Measurements from ENCODE around the gene DHRSX. TPM values are rescaled to one million over a fixed set of nuclear protein-coding genes. Genes with fewer than 3 reads are reported as not detected.

DHRSX gene
- total and polyA plus RNA-seq, 2 of the 8 experiments (the other 6 are each of a cell fraction or from before 2014, with no cell fraction given): 35.1 to 43.4 TPM

DNA sequence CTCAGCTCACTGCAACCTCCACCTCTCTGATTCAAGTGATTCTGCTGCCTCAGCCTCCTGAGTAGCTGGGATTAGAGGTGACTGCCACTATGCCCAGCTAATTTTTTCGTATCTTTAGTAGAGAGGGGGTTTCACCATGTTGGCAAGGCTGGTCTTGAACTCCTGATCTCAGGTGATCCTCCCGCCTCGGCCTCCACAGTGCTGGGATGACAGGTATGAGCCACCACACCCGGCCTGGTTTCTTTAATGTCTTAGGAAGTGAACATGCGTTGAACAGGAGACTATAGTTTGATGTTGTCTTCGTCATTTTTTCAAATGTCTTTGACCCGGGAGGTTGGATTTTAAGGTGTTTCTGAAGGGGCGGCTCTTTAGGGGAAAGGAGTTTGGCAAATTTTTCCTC, 91.0 kb downstream of the DHRSX start (continued):
- TF ChIP-seq USF2 (IDR thresholded peaks at IDR 0.05; ENCODE audit: low read length) (no peak), SP1 (IDR thresholded peaks at IDR 0.05; ENCODE audit: low read depth, low read length) (no peak), BACH1 (IDR thresholded peaks at IDR 0.05; ENCODE audit: low read length) (no peak)
